GM21723 (cell line): ENCODE results near the gene METTL8.
"Not testable (repeated sequence)": the region's sequence is repeated elsewhere in the genome, so short reads cannot be mapped to it uniquely, and the experiment has no call there.

ENCODE experiments used
- ATAC-seq: cut with Tn5 transposase; IDR thresholded peaks from one replicate; pipeline ENCODE4 v1.9.1; 2021; ENCODE audit warnings: mild to moderate bottlenecking, moderate library complexity; ENCODE audit not compliant: unreplicated experiment

Gene METTL8

DNA sequence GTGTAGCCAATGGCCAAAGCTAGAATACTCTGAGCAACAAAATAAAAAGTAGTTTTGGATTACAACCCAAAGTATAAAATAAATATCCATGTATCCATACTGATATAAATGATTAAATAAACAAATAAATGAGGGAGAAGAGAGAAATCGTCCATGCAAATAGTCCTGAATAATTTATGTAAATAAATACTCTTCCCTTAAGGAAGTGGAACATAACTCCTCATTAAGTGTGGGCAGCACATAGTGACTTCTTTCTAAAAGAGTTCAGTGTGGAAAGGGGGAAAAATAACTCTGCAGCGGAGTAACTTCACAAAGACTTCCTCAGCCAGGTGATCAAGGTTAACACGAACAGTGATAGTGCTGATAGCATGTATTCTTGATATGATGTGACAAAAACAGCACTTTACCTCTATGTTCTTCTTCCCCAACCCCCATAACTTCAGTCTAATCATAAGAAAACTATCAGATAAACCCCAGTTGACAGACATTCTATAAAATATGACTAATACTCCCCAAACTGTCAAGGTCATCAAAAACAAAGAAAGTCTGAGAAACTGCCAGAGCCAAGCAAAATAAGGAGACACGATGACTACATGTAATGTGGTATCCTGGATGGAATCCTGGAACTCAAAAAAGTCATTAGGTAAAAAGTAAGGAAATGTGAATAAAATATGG, 30.7 kb downstream of the METTL8 start:
- no peak for ATAC-seq

DNA sequence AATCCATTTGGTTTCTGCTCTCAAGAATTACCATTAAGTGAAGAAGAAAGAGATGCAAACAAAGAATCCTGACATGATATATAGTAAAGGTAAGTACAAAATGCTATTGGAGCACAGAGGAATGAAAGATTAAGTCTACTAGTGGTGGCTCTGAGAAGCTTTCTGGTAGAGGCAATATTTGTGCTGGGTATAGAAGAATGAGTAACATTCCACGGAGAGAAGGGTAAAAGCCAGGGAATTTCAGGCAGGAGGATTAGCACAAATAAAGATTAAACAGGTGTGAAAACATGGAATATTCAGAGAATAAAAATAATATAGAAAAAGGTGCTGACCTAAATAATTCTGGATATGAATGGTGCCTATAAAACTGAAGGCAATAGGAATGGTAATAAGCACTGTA, 31.8 kb downstream of the METTL8 start:
- no peak for ATAC-seq

DNA sequence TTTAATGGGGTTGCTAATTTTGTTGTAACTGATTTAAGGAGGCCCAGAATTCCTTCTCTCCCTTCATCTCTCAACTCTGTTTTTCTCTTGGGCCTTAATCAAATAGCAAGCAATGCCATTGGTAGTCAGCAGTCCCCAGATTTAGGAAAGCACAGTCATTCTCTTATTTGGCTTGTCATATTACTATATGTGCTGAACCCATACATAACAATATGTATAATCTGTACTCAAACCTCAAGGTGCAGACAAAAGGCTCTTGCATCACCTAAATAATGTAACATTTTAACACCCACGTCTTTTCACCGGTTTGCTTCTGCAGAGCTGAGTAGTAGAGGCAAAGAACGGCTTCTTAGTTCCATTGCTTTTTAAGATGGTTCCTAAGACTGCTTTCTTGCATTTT, 33.4 kb downstream of the METTL8 start:
- ATAC-seq, result no peak

DNA sequence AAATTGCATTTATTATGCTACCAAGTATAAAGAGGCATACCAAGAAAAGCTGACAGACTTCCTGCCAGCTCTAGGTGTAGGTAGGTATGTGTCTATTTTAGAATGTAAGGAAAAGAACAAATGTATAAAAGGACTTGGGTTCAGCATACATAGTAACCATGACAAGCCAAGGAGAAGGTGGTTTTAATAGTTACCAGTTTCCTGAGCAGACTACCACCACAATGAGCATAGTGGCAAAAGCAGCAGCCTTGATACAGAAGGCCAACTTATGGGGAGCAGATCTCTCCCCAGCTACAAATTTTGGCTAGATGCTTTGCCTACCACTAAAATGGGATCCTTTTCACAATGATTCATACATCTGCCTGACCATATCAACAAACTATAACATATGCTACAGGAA, 34.5 kb downstream of the METTL8 start:
- no peak for ATAC-seq

DNA sequence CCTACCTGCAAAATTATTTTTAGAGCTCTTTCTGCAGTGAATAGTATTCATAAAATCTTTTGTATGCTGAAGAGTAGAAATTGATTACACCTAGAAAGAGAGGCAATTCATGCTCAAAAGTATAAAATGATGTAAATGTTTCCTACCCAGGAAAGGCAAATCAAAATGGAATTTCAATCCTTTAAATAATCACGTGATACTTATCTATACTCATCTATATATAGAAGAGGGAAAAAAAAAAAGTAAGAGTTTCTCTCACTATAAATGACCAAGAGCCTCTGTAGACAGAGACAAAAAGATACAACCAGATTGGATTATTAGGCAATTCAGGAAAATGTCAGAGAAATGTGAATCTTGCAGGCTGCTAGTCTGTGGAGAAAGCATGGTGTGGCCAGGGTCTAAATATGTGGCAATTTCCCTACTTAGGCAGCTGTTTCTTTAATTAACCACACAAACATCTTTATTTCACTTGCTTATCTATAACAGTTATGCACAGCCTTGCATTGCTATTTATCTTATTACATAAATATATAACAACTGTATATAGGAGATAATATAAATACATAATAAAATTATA, 39.5 kb downstream of the METTL8 start:
- ATAC-seq, result no peak

DNA sequence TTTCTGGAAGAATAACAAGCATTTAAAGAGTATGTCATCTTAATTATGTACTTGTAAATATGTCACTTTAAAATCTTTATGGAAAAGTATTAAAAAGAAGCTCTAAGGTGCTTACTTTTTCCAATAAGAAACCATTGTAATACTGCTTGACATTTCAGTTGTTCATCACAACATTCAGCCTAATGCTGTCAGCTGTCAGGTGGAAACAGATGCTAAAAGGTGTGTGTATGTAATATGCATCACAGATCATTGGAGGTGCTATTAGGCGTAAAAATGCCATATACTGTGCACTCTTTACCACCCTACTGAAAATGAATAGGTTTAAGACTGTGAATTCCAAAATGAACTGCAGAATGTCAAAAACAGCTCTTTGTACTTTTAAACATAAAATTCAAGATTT, 40.3 kb downstream of the METTL8 start:
- ATAC-seq, result no peak

DNA sequence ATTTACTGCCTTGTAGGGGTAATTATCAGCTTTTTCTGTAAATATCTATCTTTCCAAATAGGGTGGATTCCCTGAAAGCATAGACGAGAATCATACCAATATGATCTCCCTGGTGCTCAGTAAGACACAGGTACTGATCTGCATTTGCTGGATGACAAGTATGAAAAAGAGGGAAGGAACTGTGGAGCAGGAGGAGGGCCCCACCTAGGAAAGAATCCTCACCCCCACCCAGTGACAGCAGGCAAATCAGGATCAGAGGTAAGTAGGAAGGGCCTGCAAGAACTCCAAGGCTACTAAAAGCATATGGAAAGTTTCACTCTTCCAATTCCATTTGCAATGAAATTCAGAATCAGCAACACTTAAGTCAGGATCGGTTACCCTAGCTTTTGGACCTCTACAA, 42.3 kb downstream of the METTL8 start:
- no peak for ATAC-seq

DNA sequence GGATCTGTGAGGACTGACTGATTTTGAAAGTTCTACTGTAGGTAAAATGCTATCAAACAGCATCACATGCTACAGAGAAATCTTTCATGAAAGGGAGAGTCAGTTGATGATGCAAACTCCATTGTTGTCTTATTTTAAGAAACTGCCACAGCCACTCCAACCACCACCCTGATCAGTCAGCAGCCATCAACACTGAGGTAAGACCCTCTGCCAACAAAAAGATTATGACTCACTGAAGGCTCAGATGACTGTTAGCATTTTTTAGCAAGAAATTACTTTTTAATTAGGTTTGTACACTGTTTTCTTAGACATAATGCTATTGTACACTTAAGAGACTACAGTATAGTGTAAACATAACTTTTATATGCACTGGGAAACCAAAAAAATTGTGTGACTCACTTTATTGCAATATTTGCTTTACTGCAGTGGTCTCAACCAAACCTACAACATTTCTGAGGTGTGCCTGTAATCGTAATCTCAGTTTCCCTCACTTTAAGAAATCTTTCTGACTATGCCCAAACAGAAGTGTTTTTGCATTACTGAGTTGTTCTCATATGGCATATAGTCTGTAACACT, 42.8 kb downstream of the METTL8 start:
- ATAC-seq, result no peak

DNA sequence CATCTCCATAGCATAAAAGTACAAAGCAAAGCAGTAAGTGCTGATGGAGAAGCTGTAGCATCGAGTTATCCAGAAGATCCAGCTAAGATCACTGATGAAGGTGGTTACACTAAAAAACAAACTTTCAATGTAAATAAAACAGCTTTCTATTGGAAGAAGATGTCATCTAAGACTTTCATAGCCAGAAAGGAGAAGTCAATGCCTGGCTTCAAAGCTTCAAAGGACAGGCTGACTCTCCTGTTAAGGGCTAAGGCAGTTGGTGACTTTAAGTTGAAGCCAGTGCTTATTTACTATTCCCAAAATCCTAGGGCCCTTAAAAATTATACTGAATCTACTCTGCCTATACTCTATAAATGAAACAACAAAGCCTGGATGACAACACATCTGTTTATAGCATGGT, 44.0 kb downstream of the METTL8 start:
- peak; percentile 37 for ATAC-seq

DNA sequence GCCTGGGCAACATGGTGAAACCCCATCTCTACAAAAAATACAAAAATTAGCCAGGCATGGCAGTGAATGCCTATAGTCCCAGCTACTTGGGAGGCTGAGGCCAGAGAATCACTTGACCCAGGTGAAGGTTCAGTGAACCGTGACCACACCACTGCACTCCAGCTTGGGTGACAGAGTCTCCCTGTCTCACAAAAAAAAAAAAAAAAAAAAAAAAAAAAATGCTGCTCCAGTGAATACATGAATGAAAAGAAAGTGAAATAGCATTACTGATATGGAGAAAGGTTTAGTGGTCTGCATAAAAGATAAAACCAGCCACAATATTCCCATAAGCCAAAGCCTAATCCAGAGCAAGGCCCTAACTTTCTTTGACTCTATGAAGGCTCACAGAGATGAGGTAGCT, 44.5 kb downstream of the METTL8 start:
- peak; percentile 44 for ATAC-seq

DNA sequence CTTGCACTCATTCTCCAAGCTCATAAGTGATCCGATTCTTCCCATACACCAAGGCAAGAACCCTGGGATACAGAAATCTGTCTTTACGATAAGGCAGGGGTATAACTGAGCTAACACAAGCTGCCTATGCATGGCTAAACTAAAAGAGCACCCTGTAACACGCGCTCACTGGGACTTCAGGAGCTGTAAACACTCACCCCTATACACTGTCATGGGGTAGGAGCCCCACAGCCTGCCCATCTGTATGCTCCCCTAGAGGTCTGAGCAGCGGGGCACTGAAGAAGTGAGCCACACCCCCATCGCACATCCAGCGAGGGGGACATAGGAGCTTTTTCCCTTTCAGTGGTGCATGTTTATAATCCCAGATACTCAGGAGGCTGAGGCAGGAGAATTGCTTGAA, 46.7 kb downstream of the METTL8 start:
- no peak for ATAC-seq

DNA sequence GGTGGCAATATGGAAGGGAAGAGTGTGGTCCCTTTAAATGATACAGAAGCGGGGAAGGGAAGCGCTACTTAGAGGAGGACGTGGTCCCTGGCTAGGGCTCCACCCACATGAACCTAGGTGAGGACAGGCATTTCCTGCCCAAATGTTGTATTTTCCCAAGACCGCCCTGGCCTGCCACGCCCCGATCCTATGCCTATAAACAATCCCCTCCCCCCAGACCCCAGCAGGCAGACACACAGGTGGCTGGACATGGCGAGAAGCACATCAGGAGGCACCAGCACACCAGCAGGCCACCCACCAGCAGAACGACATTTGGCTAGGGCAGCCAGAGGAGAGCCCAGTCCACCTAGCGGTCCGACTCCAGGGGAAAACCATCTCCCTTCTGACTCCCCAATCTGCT, 47.2 kb downstream of the METTL8 start:
- no peak for ATAC-seq

DNA sequence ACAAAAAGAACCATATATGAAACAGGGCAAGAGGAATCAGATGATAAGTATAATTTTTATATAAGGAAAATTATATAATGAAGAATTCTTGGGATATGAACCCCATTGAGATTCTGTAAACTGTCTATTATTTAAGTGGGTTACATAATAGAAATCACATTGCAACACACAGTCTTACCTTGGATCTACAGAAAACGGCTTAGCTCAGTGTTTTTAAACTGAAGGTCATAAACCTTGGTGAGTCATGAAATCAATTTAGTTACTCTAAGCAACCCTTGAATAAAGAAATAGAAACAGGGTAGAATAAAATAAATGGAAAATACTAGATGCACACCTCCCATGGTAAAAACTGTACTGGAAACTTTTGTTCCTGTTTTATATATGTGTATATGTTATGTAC, 50.7 kb downstream of the METTL8 start:
- ATAC-seq, result no peak

DNA sequence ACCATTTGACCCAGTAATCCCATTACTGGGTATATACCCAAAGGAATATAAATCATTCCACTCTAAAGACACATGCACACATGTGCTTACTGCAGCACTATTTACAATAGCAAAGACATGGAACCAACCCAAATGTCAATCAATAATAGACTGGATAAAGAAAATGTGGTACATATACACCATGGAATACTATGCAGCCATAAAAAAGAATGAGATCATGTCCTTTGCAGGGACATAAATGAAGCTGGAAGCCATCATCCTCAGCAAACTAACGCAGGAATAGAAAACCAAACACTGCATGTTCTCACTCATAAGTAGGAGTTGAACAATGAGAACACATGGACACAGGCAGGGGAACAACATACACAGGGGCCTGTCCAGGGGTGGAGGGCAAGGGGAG, 51.6 kb downstream of the METTL8 start:
- not testable (repeated sequence) for ATAC-seq

DNA sequence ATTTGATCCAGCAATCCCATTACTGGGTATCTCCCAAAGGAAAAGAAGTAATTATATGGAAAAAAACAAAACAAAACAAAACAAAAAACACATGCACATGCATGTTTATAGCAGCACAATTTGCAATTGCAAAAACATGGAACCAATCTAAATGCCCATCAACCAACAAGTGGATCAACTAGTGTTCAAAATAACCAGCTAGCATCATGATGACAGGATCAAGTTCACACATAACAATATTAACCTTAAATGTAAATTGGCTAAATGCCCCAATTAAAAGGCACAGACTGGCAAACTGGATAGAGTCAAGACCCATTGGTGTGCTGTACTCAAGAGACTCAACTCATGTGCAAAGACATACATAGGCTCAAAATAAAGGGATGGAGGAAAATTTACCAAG, 55.9 kb downstream of the METTL8 start:
- not testable (repeated sequence) for ATAC-seq

DNA sequence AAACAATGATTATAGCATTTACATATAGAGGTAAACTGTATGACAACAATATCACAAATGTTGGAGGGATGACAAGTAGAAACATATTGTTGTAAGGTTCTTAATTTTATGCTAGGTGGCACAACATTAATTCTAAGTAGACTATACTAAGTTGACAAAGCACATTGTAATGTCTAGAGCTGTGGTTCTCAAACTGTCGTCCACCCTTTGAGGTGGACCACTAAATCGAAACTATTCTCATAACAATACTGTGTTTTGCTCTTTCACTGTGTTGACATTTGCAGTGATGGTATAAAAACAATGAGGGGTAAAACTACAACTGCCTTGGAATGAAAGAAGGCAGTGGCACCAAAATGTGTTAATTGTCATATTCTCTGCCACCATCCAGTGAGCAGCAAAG, 66.1 kb downstream of the METTL8 start:
- ATAC-seq, result no peak

DNA sequence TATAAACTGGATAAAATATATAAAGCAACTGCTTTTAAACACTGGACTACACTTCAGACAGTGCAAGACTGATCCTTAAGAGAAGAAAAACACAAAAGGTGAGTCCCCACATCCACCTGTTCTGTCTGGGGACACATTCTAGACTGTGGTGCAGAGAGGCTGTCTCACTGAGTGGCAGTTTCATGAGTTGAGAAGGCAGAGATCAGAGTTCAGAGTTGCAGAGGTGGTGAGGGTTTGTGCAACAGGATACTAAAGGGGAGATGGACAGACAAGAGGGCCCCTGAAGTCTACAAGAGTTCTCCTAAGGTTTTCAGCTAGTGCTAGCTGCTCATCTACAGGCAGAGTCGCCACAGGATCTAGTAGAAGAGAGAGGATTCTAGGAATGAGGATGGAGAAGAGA, 68.0 kb downstream of the METTL8 start:
- ATAC-seq, result no peak

DNA sequence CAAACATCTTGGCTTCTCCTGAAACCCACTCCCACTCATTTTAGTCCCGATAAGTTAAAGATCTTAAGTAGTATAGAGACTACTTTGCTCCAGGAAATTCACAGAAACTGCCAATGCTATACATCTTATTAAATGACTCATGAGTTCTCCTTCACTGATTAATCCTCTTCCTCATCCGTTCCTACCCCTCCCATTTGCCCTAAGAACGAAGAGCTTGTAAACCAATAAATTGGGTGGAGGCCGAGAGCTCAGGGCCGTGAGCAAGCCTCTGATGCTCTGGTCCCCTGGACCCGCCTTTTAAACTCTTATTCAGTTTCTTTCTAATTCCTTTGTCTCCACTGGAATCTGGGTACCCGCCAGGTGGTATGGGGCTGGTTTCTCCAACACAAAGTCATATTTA, 68.6 kb downstream of the METTL8 start:
- no peak for ATAC-seq

DNA sequence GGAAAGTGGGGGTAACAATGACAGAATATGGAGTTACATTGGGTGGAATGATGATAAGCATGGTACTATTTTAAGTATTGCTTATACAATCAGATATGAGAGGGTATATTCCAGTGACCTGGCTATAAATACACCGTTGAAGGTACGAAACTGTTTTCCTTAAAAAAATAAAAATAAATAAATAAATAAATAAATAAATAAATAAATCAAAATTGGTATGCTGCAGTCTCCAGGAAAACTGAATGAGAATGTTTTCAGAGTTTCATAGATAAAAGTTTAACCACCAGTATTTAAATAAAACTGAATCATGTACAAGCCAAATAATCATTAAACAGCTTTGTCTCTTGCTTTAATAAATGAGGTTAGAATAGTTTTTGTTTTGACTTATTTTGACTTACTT, 71.4 kb downstream of the METTL8 start:
- no peak for ATAC-seq

DNA sequence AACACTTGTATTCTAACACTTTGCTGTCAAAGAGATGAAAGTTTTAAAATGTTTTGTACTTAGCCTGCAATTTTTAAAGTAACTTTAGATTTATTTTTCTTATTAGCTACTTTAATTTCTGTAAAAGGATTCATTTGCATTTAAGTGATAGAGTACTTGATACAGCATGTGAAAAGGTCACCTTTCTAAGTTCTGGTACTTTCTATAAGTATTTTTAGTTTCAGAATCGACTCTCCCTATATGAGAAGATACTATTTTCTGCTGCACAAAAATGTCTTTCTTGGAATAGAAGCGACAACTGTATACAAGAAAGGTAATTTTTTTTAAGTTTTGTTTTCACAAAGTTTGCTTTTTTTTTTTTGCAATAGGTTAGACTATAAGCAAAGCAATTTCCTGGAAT, 72.9 kb downstream of the METTL8 start:
- ATAC-seq, result no peak

DNA sequence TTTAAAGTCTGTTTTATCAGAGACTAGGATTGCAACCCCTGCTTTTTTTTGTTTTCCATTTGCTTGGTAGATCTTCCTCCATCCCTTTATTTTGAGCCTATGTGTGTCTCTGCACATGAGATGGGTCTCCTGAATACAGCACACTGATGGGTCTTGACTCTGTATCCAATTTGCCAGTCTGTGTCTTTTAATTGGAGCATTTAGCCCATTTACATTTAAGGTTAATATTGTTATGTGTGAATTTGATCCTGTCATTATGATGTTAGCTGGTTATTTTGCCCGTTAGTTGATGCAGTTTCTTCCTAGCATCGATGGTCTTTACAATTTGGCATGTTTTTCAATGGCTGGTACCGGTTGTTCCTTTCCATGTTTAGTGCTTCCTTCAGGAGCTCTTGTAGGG, 80.0 kb downstream of the METTL8 start:
- not testable (repeated sequence) for ATAC-seq

DNA sequence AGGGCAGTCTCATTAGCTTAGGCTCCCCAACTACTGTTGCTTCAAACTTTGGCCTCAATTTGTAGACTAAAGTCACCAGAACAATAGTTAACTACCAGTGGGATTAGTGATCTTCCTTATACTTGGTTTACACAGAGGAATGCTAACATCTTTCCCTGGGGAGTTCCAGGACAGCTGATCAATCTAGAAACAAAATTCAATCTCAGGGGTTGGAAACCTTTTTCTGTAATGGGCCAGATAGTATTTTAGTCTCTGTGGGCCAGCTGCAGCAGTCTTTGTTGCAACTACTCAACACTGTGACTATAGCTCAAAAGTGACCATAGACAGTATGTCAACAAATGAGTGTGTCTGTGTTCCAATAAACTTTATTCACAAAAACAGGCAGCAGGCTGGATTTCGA, 85.7 kb downstream of the METTL8 start:
- ATAC-seq, result no peak

DNA sequence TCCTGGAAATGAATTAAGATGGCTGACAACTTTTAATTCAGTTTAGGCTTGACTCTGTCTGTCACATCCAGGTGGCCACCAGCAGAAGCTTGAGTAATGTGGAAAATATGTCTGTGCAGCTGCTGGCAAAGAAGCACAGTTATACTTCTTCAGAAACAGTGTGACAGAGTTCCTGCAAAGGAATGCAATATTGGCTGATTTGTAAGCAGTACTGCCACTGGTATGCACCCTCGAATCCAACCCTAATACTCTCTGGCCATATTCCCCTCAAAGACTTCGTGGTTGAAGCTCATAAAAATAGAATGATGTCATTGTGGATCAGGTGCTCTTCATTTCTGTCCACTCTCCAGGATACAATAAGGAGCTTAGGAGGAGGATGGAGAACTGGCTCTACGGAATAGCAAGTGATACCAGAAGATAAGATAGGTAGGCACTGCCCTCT, 86.2 kb downstream of the METTL8 start:
- ATAC-seq, result no peak
